ENCODE results near the gene RAPGEF4. TPM values are rescaled to one million over a fixed set of nuclear protein-coding genes. Genes with fewer than 3 reads are reported as not detected.
A peak's percentile ranks its signal among the peaks of the same experiment; 100 is the strongest.

RAPGEF4 gene
- total RNA-seq, 1 experiment from 2014 or later: not detected

DNA sequence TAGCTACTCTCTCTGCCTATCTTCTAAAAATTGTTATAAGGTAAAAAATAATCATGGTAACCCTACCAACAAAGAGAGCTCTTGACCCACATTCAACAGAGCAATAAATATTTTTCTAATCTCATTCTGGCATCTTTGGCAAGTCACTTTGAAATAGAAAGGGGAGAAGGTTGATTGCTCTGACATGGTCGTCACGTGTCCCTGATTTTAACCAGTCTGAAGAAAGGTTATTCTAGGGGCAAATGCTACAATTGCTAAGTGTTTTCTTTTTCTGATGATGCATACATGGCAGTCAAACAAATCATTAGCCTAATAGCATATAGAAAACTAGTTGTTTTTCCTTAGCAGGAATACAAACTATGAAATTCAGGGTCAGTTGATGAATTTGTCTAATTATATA, 186.7 kb downstream of the RAPGEF4 start:
- H3K27ac ChIP-seq: no peak overlapping the region
- H3F3A ChIP-seq (ENCODE audit: insufficient read depth, low read depth): no peaks in the 10 kb centered on the region
- H3K9me2 ChIP-seq (ENCODE audit: insufficient read depth): no peaks in the 10 kb centered on the region
- H3K4me2 ChIP-seq: no peak overlapping the region
- H3K4me3 ChIP-seq: no peak overlapping the region
- no peaks in the 10 kb centered on the region for H3K79me2 ChIP-seq (ENCODE audit: low read depth)
- ChIA-PET CTCF (interaction anchor here (0.6 kb wide), 1 partner anchor 14 kb away, joined by 3 read pairs; no protein-coding TSS in a partner anchor), POLR2A (ENCODE audit: unreplicated experiment) (interaction anchor here (0.6 to 0.8 kb wide), 3 partner anchors 8 to 122 kb away, joined by 3 to 8 read pairs (median 3); no protein-coding TSS in a partner anchor)
- DNase-seq: peak in 1 of 2 experiments; percentile 48
- no TSS peak for BruUV-seq (replicated peaks)
- H3K27me3 ChIP-seq (ENCODE audit: insufficient read depth, low read depth): no peaks in the 10 kb centered on the region
- no peak for TF ChIP-seq EZH2 (IDR thresholded peaks at IDR 0.05; ENCODE audit: low read depth)
- TF ChIP-seq, protein P1, sequence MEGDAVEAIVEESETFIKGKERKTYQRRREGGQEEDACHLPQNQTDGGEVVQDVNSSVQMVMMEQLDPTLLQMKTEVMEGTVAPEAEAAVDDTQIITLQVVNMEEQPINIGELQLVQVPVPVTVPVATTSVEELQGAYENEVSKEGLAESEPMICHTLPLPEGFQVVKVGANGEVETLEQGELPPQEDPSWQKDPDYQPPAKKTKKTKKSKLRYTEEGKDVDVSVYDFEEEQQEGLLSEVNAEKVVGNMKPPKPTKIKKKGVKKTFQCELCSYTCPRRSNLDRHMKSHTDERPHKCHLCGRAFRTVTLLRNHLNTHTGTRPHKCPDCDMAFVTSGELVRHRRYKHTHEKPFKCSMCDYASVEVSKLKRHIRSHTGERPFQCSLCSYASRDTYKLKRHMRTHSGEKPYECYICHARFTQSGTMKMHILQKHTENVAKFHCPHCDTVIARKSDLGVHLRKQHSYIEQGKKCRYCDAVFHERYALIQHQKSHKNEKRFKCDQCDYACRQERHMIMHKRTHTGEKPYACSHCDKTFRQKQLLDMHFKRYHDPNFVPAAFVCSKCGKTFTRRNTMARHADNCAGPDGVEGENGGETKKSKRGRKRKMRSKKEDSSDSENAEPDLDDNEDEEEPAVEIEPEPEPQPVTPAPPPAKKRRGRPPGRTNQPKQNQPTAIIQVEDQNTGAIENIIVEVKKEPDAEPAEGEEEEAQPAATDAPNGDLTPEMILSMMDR (conservative IDR thresholded peaks at IDR 0.05): no peak
- H4K20me1 ChIP-seq (ENCODE audit: insufficient read depth): no peaks in the 10 kb centered on the region
- intact Hi-C loops (cut with micrococcal nuclease; ENCODE audit: unreplicated experiment): no loop called here
- no peak overlapping the region for H2AFZ ChIP-seq
- H3K36me3 ChIP-seq (ENCODE audit: low read depth): no peaks in the 10 kb centered on the region
- H3K4me1 ChIP-seq (replicated peaks; ENCODE audit: insufficient read depth): peaks cover 14% of the 10 kb centered on the region
- H3K9me3 ChIP-seq (ENCODE audit: insufficient read depth, low read depth): no peaks in the 10 kb centered on the region

DNA sequence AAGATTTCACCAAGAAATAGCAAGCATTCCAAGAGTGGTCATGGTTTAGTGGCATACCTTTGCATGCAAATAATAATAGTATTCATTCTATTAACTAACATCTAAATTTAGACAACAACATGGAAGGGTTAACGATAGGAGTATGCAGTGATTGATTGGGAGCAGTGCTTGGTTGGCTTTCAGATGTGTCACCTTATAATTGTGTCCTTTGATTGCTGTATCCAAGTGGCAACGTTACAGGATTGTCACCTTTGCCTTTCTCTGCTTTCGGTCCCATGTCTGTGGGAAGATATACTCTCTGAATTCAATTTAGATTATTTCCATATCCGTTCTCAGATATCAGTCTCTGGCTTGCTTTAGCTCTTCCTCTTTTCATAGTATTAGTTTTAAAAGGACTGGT, 187.2 kb downstream of the RAPGEF4 start:
- Histone ChIP-seq H3K36me3 (ENCODE audit: low read depth) (no peaks in the 10 kb centered on the region), H3K9me2 (ENCODE audit: insufficient read depth) (no peaks in the 10 kb centered on the region), H3K4me1 (replicated peaks; ENCODE audit: insufficient read depth) (peaks cover 12% of the 10 kb centered on the region), H3F3A (ENCODE audit: insufficient read depth, low read depth) (no peaks in the 10 kb centered on the region), H3K4me3 (no peak overlapping the region), H3K9me3 (ENCODE audit: insufficient read depth, low read depth) (no peaks in the 10 kb centered on the region), H3K27ac (no peak overlapping the region), H3K27me3 (ENCODE audit: insufficient read depth, low read depth) (no peaks in the 10 kb centered on the region), H2AFZ (no peak overlapping the region), H3K4me2 (no peak overlapping the region), H3K79me2 (ENCODE audit: low read depth) (no peaks in the 10 kb centered on the region), H4K20me1 (ENCODE audit: insufficient read depth) (no peaks in the 10 kb centered on the region)
- intact Hi-C loops (cut with micrococcal nuclease; ENCODE audit: unreplicated experiment): no loop called here
- POLR2A ChIA-PET (ENCODE audit: unreplicated experiment): interaction anchor here (0.6 kb wide), 1 partner anchor 123 kb away, joined by 3 read pairs; no protein-coding TSS in a partner anchor
- DNase-seq: no peak
- TF ChIP-seq, protein P1 (conservative IDR thresholded peaks at IDR 0.05): no peak
- no peak for TF ChIP-seq EZH2 (IDR thresholded peaks at IDR 0.05; ENCODE audit: low read depth)
- CTCF ChIA-PET: no interaction called here
- no TSS peak for BruUV-seq (replicated peaks)

DNA sequence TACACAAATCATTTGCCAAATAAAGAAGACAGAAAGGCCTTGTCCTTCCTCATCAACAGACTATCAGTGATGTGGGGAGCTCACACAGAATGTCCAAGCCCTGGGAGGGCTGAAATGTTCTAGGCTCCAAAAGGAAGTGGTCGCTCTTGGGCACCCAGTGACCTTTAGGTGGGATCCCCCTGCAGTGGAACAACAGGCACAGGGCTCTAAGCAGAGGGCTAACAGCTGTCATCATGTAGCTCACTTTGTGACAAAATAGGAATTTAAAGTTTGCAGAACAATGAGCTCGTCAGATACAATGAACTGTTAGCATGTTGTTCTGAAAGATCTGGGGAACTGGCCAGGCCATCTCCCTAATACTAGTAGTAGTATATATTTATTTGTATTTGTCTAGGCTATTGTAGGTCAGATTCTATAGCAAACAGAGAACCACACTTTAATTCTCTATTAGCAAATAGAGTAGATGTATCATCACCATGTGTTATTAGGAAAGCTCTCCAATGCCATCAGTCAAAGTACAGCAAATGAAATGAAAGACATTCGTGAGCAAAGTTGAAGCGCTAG, 188.5 kb downstream of the RAPGEF4 start:
- no peaks in the 10 kb centered on the region for H3K27me3 ChIP-seq (ENCODE audit: insufficient read depth, low read depth)
- ChIA-PET POLR2A (ENCODE audit: unreplicated experiment) (no interaction called here), CTCF (interaction anchor here (0.5 to 0.8 kb wide), 3 partner anchors 9 to 118 kb away, joined by 3 to 5 read pairs (median 4); no protein-coding TSS in a partner anchor)
- H3F3A ChIP-seq (ENCODE audit: insufficient read depth, low read depth): no peaks in the 10 kb centered on the region
- no peaks in the 10 kb centered on the region for H3K9me3 ChIP-seq (ENCODE audit: insufficient read depth, low read depth)
- no peaks in the 10 kb centered on the region for H4K20me1 ChIP-seq (ENCODE audit: insufficient read depth)
- H3K36me3 ChIP-seq (ENCODE audit: low read depth): no peaks in the 10 kb centered on the region
- no peak for TF ChIP-seq EZH2 (IDR thresholded peaks at IDR 0.05; ENCODE audit: low read depth)
- TF ChIP-seq, protein P1 (conservative IDR thresholded peaks at IDR 0.05): no peak
- H3K79me2 ChIP-seq (ENCODE audit: low read depth): no peaks in the 10 kb centered on the region
- no peaks in the 10 kb centered on the region for H3K9me2 ChIP-seq (ENCODE audit: insufficient read depth)
- H3K4me3 ChIP-seq: no peak overlapping the region
- no peak overlapping the region for H3K27ac ChIP-seq
- no TSS peak for BruUV-seq (replicated peaks)
- H2AFZ ChIP-seq: no peak overlapping the region
- peaks cover 10% of the 10 kb centered on the region for H3K4me1 ChIP-seq (replicated peaks; ENCODE audit: insufficient read depth)
- intact Hi-C loops (cut with micrococcal nuclease; ENCODE audit: unreplicated experiment): no loop called here
- no peak overlapping the region for H3K4me2 ChIP-seq
- no peak for DNase-seq
